ENCODE measurements around the gene CAPN10.

CAPN10 gene

GRCh38 chr2:240576436-240577205 is 9.9 kb upstream of the CAPN10 start:
- Histone ChIP-seq H3K4me2 (ENCODE audit: insufficient read depth, low read length, poor library complexity, severe bottlenecking) (no peak overlapping the region), H2BK120ac (ENCODE audit: low read depth, low read length) (no peak overlapping the region), H3K18ac (ENCODE audit: low read length) (no peak overlapping the region), H2BK5ac (ENCODE audit: low read length) (no peak overlapping the region), H3K4me3 (ENCODE audit: low read length in 2 of 2) (no peak overlapping the region), H3K14ac (ENCODE audit: low read length) (no peak overlapping the region), H3K27ac (replicated peaks; ENCODE audit: low read length) (no peak overlapping the region), H3K4me1 (ENCODE audit: control insufficient read depth in 2 of 2, insufficient read depth in 1 of 2, low read depth in 1 of 2, low read length in 2 of 2) (no peaks in the 10 kb centered on the region), H2AFZ (ENCODE audit: low read length) (no peak overlapping the region), H3K9ac (ENCODE audit: low read depth, low read length, poor library complexity) (no peak overlapping the region), H3K4ac (ENCODE audit: low read length) (no peak overlapping the region), H3K36me3 (replicated peaks in 1 of 2; ENCODE audit: control insufficient read depth in 2 of 2, insufficient read depth in 2 of 2, low read length in 2 of 2) (peaks cover 8 to 40% of the 10 kb centered on the region in 2 donors), H3K23ac (ENCODE audit: low read depth, low read length, poor library complexity) (no peak overlapping the region), H2BK15ac (ENCODE audit: low read length) (no peak overlapping the region), H2BK12ac (ENCODE audit: low read length) (no peak overlapping the region), H4K91ac (ENCODE audit: low read depth, low read length, poor library complexity) (no peak overlapping the region), H3K9me3 (replicated peaks in 1 of 2; ENCODE audit: control insufficient read depth in 2 of 2, insufficient read depth in 1 of 2, low read depth in 1 of 2, low read length in 2 of 2) (peaks cover 0 to 2% of the 10 kb centered on the region in 2 donors), H4K8ac (ENCODE audit: low read depth, low read length) (no peak overlapping the region), H3K27me3 (ENCODE audit: control insufficient read depth in 3 of 3, insufficient read depth in 3 of 3, low read depth in 1 of 3, low read length in 3 of 3) (no peaks in the 10 kb centered on the region), H2AK5ac (ENCODE audit: low read depth, low read length) (no peak overlapping the region), H3K79me1 (ENCODE audit: low read depth, low read length) (peaks cover 8% of the 10 kb centered on the region)
- DNase-seq (ENCODE audit: low spot score), result no peak
- no CpG with 5 or more reads among the region's 32 CpGs for WGBS, 2 donors (ENCODE audit: extremely low coverage in 2 of 2, insufficient read length in 2 of 2, insufficient replicate concordance in 1 of 2)

- no peak overlapping the region for H3K4ac ChIP-seq (ENCODE audit: low read length)
- H2BK120ac ChIP-seq (ENCODE audit: low read depth, low read length), result no peak overlapping the region
- H3K18ac ChIP-seq (ENCODE audit: low read length), result no peak overlapping the region
- no peaks in the 10 kb centered on the region for H3K27me3 ChIP-seq (ENCODE audit: control insufficient read depth in 3 of 3, insufficient read depth in 3 of 3, low read depth in 1 of 3, low read length in 3 of 3)
- no peak overlapping the region for H4K8ac ChIP-seq (ENCODE audit: low read depth, low read length)
- no peak overlapping the region for H2BK15ac ChIP-seq (ENCODE audit: low read length)
- no peak overlapping the region for H3K9ac ChIP-seq (ENCODE audit: low read depth, low read length, poor library complexity)
- H3K79me1 ChIP-seq (ENCODE audit: low read depth, low read length), result peaks cover 8% of the 10 kb centered on the region
- peak overlapping the region; percentile 48 for H2BK5ac ChIP-seq (ENCODE audit: low read length)
- no peak overlapping the region for H3K4me3 ChIP-seq (ENCODE audit: low read length in 2 of 2)
- no CpG with 5 or more reads among the region's 26 CpGs for WGBS, 2 donors (ENCODE audit: extremely low coverage in 2 of 2, insufficient read length in 2 of 2, insufficient replicate concordance in 1 of 2)
- no peak overlapping the region for H3K4me2 ChIP-seq (ENCODE audit: insufficient read depth, low read length, poor library complexity, severe bottlenecking)
- H3K27ac ChIP-seq (replicated peaks; ENCODE audit: low read length), result no peak overlapping the region
- H2AK5ac ChIP-seq (ENCODE audit: low read depth, low read length), result no peak overlapping the region
- H3K14ac ChIP-seq (ENCODE audit: low read length), result no peak overlapping the region
- peaks cover 0 to 4% of the 10 kb centered on the region in 2 donors for H3K9me3 ChIP-seq (replicated peaks in 1 of 2; ENCODE audit: control insufficient read depth in 2 of 2, insufficient read depth in 1 of 2, low read depth in 1 of 2, low read length in 2 of 2)
- H4K91ac ChIP-seq (ENCODE audit: low read depth, low read length, poor library complexity), result no peak overlapping the region
- no peak overlapping the region for H3K23ac ChIP-seq (ENCODE audit: low read depth, low read length, poor library complexity)
- H3K36me3 ChIP-seq (replicated peaks in 1 of 2; ENCODE audit: control insufficient read depth in 2 of 2, insufficient read depth in 2 of 2, low read length in 2 of 2), result peaks cover 8 to 36% of the 10 kb centered on the region in 2 donors
- no peak overlapping the region for H2BK12ac ChIP-seq (ENCODE audit: low read length)
- H2AFZ ChIP-seq (ENCODE audit: low read length), result no peak overlapping the region
- no peak for DNase-seq (ENCODE audit: low spot score)
- no peaks in the 10 kb centered on the region for H3K4me1 ChIP-seq (ENCODE audit: control insufficient read depth in 2 of 2, insufficient read depth in 1 of 2, low read depth in 1 of 2, low read length in 2 of 2)
Observed at GRCh38 chr2:240577281-240578109, 9.0 kb upstream of the CAPN10 start.

GRCh38 chr2:240578110-240578450 is 8.5 kb upstream of the CAPN10 start:
- H2BK15ac ChIP-seq (ENCODE audit: low read length), result no peak overlapping the region
- no peak overlapping the region for H3K4me3 ChIP-seq (ENCODE audit: low read length in 2 of 2)
- no peak for DNase-seq (ENCODE audit: low spot score)

GRCh38 chr2:240578488-240578887 is 8.0 kb upstream of the CAPN10 start:
- Histone ChIP-seq H2BK12ac (ENCODE audit: low read length) (no peak overlapping the region), H2BK15ac (ENCODE audit: low read length) (no peak overlapping the region), H3K23ac (ENCODE audit: low read depth, low read length, poor library complexity) (no peak overlapping the region), H2AK5ac (ENCODE audit: low read depth, low read length) (no peak overlapping the region), H3K18ac (ENCODE audit: low read length) (no peak overlapping the region), H4K91ac (ENCODE audit: low read depth, low read length, poor library complexity) (no peak overlapping the region), H2BK5ac (ENCODE audit: low read length) (no peak overlapping the region), H4K8ac (ENCODE audit: low read depth, low read length) (no peak overlapping the region), H3K79me1 (ENCODE audit: low read depth, low read length) (peaks cover 8% of the 10 kb centered on the region), H3K4me1 (ENCODE audit: control insufficient read depth in 2 of 2, insufficient read depth in 1 of 2, low read depth in 1 of 2, low read length in 2 of 2) (no peaks in the 10 kb centered on the region), H3K27ac (replicated peaks; ENCODE audit: low read length) (no peak overlapping the region), H3K4me3 (ENCODE audit: low read length in 2 of 2) (no peak overlapping the region), H3K9ac (ENCODE audit: low read depth, low read length, poor library complexity) (no peak overlapping the region), H3K4me2 (ENCODE audit: insufficient read depth, low read length, poor library complexity, severe bottlenecking) (no peak overlapping the region), H3K14ac (ENCODE audit: low read length) (no peak overlapping the region), H3K4ac (ENCODE audit: low read length) (no peak overlapping the region), H2AFZ (ENCODE audit: low read length) (no peak overlapping the region), H2BK120ac (ENCODE audit: low read depth, low read length) (no peak overlapping the region), H3K27me3 (ENCODE audit: control insufficient read depth in 3 of 3, insufficient read depth in 3 of 3, low read depth in 1 of 3, low read length in 3 of 3) (no peaks in the 10 kb centered on the region), H3K36me3 (replicated peaks in 1 of 2; ENCODE audit: control insufficient read depth in 2 of 2, insufficient read depth in 2 of 2, low read length in 2 of 2) (peaks cover 8 to 46% of the 10 kb centered on the region in 2 donors), H3K9me3 (replicated peaks in 1 of 2; ENCODE audit: control insufficient read depth in 2 of 2, insufficient read depth in 1 of 2, low read depth in 1 of 2, low read length in 2 of 2) (peaks cover 0 to 4% of the 10 kb centered on the region in 2 donors)
- DNase-seq (ENCODE audit: low spot score), result no peak
- no CpG with 5 or more reads among the region's 8 CpGs for WGBS, 2 donors (ENCODE audit: extremely low coverage in 2 of 2, insufficient read length in 2 of 2, insufficient replicate concordance in 1 of 2)

More at GRCh38 chr2:240578110-240578450, 8.5 kb upstream of the CAPN10 start:
- Histone ChIP-seq H3K27ac (replicated peaks; ENCODE audit: low read length) (no peak overlapping the region), H3K9me3 (replicated peaks in 1 of 2; ENCODE audit: control insufficient read depth in 2 of 2, insufficient read depth in 1 of 2, low read depth in 1 of 2, low read length in 2 of 2) (peaks cover 0 to 4% of the 10 kb centered on the region in 2 donors), H3K4me2 (ENCODE audit: insufficient read depth, low read length, poor library complexity, severe bottlenecking) (no peak overlapping the region), H2AFZ (ENCODE audit: low read length) (no peak overlapping the region), H3K9ac (ENCODE audit: low read depth, low read length, poor library complexity) (no peak overlapping the region), H3K14ac (ENCODE audit: low read length) (no peak overlapping the region), H3K4me1 (ENCODE audit: control insufficient read depth in 2 of 2, insufficient read depth in 1 of 2, low read depth in 1 of 2, low read length in 2 of 2) (no peaks in the 10 kb centered on the region), H3K36me3 (replicated peaks in 1 of 2; ENCODE audit: control insufficient read depth in 2 of 2, insufficient read depth in 2 of 2, low read length in 2 of 2) (peaks cover 8 to 42% of the 10 kb centered on the region in 2 donors), H4K91ac (ENCODE audit: low read depth, low read length, poor library complexity) (no peak overlapping the region), H3K79me1 (ENCODE audit: low read depth, low read length) (peaks cover 8% of the 10 kb centered on the region), H2AK5ac (ENCODE audit: low read depth, low read length) (no peak overlapping the region), H3K4ac (ENCODE audit: low read length) (no peak overlapping the region), H4K8ac (ENCODE audit: low read depth, low read length) (no peak overlapping the region), H3K18ac (ENCODE audit: low read length) (no peak overlapping the region), H2BK12ac (ENCODE audit: low read length) (no peak overlapping the region), H3K23ac (ENCODE audit: low read depth, low read length, poor library complexity) (no peak overlapping the region), H3K27me3 (ENCODE audit: control insufficient read depth in 3 of 3, insufficient read depth in 3 of 3, low read depth in 1 of 3, low read length in 3 of 3) (no peaks in the 10 kb centered on the region), H2BK5ac (ENCODE audit: low read length) (no peak overlapping the region), H2BK120ac (ENCODE audit: low read depth, low read length) (no peak overlapping the region)
- no CpG with 5 or more reads among the region's 9 CpGs for WGBS, 2 donors (ENCODE audit: extremely low coverage in 2 of 2, insufficient read length in 2 of 2, insufficient replicate concordance in 1 of 2)

Data from neuronal stem cell (in vitro differentiated cells).